Nephron progenitor cell (in vitro differentiated cells): ENCODE data around the gene BCL7B.
A peak's percentile ranks its signal among the peaks of the same experiment; 100 is the strongest.
"Not testable (repeated sequence)": the region's sequence is repeated elsewhere in the genome, so short reads cannot be mapped to it uniquely, and the experiment has no call there.

ENCODE experiments used
- DNase-seq: peaks from one replicate; pipeline ENCODE4 v3.0.0; 2021
- H3K27ac Mint-ChIP-seq: 2 replicates; pipeline ENCODE4 v1.8.0; 2021; ENCODE audit warnings: mild to moderate bottlenecking, moderate library complexity, mixed read lengths
- H3K27me3 Mint-ChIP-seq: 2 replicates; pipeline ENCODE4 v1.8.0; 2021; ENCODE audit warnings: mild to moderate bottlenecking, low read depth, mixed read lengths; ENCODE audit not compliant: poor library complexity
- H3K36me3 Mint-ChIP-seq: 2 replicates; pipeline ENCODE4 v1.8.0; 2021; ENCODE audit warnings: low read depth, mixed read lengths
- H3K4me1 Mint-ChIP-seq: 2 replicates; pipeline ENCODE4 v1.8.0; 2021; ENCODE audit warnings: mixed read lengths
- H3K4me3 Mint-ChIP-seq: 2 replicates; pipeline ENCODE4 v1.8.0; 2021; ENCODE audit warnings: mild to moderate bottlenecking, moderate library complexity, mixed read lengths
- H3K9me3 Mint-ChIP-seq: 2 replicates; pipeline ENCODE4 v1.8.0; 2021; ENCODE audit warnings: mild to moderate bottlenecking, moderate library complexity, mixed read lengths
- TF ChIP-seq, protein P1 (sequence below): fragments of 200-600 bp; sonication (generic); IDR thresholded peaks from 2 replicates; pipeline ENCODE4 v1.5.0; 2021; ENCODE audit warnings: antibody characterized with exemption

The BCL7B gene

DNA sequence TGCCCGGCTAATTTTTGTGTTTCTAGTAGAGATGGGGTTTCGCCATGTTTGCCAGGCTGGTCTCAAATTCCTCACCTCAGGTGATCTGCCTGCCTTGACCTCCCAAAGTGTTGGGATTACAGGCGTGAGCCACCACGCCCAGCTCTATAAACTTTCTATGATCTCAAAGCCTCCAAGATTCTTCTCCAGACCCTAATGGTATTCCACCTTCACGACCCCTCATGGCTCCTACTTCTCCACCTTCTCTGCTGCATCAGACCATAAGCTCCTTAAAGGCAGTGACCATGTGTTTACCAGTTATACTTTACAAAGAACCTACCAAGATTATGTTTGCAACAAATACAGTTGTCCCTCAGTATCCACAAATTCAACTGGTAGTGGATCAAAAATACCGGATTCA is 25.3 kb downstream of the BCL7B start:
- H3K9me3 Mint-ChIP-seq: no peaks in the 10 kb centered on the region
- no peak for DNase-seq
- TF ChIP-seq, protein P1, sequence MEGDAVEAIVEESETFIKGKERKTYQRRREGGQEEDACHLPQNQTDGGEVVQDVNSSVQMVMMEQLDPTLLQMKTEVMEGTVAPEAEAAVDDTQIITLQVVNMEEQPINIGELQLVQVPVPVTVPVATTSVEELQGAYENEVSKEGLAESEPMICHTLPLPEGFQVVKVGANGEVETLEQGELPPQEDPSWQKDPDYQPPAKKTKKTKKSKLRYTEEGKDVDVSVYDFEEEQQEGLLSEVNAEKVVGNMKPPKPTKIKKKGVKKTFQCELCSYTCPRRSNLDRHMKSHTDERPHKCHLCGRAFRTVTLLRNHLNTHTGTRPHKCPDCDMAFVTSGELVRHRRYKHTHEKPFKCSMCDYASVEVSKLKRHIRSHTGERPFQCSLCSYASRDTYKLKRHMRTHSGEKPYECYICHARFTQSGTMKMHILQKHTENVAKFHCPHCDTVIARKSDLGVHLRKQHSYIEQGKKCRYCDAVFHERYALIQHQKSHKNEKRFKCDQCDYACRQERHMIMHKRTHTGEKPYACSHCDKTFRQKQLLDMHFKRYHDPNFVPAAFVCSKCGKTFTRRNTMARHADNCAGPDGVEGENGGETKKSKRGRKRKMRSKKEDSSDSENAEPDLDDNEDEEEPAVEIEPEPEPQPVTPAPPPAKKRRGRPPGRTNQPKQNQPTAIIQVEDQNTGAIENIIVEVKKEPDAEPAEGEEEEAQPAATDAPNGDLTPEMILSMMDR: no peak
- H3K4me3 Mint-ChIP-seq: no peak overlapping the region
- peaks cover 25% of the 10 kb centered on the region for H3K36me3 Mint-ChIP-seq
- H3K27ac Mint-ChIP-seq: no peak overlapping the region
- H3K27me3 Mint-ChIP-seq: peaks cover 3% of the 10 kb centered on the region
- H3K4me1 Mint-ChIP-seq: peaks cover 9% of the 10 kb centered on the region

- DNase-seq: no peak
- TF ChIP-seq, protein P1: no peak
- Mint-ChIP-seq H3K4me1 (peaks cover 16% of the 10 kb centered on the region), H3K27ac (no peak overlapping the region), H3K27me3 (no peaks in the 10 kb centered on the region), H3K4me3 (no peak overlapping the region), H3K36me3 (peaks cover 11% of the 10 kb centered on the region), H3K9me3 (no peaks in the 10 kb centered on the region)
Observed at GRCh38 chr7:73530800-73531199, 26.7 kb downstream of the BCL7B start.

DNA sequence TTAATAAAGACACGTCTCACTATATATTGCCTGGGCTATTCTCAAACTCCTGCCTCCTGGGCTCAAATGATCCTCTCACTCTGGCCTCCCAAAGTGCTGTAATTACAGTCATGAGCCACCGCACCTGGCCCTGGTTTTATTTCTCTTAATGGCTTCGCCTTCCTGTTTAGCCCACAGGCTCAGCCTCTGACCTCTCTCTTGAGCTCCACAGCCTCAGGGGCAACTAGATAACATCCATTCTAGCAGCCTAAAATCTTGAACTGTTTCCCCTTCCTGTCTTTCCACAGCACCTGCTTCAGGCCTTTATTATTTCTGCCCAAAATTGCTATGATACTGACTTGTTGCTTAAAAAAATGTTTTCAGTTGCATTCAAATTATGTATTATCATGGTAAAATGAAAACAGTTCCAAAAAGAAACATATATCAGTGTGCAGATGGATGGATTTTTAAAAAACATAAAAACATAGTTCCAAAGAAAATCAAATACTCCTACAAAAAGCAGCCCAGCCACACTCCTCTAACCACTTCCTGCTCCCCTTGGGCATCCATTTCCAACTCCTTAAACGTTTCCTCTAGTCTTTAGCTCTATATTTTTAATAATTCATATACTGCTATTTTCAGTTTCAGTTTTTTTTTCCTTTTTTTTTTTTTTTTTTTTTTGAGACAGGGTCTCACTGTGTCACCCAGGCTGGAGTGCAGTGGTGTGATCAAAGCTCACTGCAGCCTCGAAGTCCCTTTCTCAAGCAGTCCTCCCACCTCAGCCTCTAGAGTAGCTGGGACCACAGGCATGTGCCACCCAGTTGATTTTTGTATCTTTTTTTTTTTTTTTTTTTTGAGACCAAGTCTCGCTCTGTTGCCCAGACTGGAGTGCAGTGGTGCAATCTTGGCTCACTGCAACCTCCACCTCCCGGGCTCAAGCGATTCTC is 30.3 kb downstream of the BCL7B start:
- Mint-ChIP-seq H3K27me3 (no peaks in the 10 kb centered on the region), H3K27ac (peak overlapping the region; percentile 81), H3K36me3 (peaks cover 2% of the 10 kb centered on the region), H3K9me3 (no peaks in the 10 kb centered on the region), H3K4me1 (peaks cover 39% of the 10 kb centered on the region), H3K4me3 (no peak overlapping the region)
- no peak for DNase-seq
- TF ChIP-seq, protein P1: no peak

DNA sequence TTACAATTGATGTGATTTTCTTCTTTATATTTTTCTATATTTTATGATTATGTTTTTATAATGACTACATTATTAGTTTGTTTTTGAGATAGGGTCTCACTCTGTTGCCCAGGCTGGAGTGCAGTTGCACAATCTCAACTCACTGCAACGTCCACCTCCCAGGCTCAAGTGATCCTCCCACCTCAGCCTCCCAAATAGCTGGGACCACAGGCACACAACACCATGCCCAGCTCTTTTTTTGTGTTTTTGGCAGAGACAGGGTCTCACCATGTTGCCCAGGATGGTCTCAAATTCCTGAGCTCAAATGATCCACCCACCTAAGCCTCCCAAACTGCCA is 31.4 kb downstream of the BCL7B start:
- H3K9me3 Mint-ChIP-seq, H3K27ac Mint-ChIP-seq, H3K4me3 Mint-ChIP-seq, H3K36me3 Mint-ChIP-seq, H3K27me3 Mint-ChIP-seq, DNase-seq: not testable (repeated sequence)
- peaks cover 41% of the 10 kb centered on the region for H3K4me1 Mint-ChIP-seq

GRCh38 chr7:73522105-73522872 is 35.2 kb downstream of the BCL7B start, which contains the start of gene BAZ1B:
TSS of gene BAZ1B (minus strand) at chr7:73522293. CDS start at chr7:73521933, 360 bp downstream.
- Mint-ChIP-seq H3K36me3 (peaks cover 32% of the 10 kb centered on the region), H3K4me1 (peaks cover 62% of the 10 kb centered on the region), H3K27ac (peak within 1 kb of the TSS; percentile 100), H3K4me3 (peak within 1 kb of the TSS; percentile 94), H3K27me3 (no peaks in the 10 kb centered on the region), H3K9me3 (peaks cover 4% of the 10 kb centered on the region)
- DNase-seq: peak; percentile 96
- TF ChIP-seq, protein P1: no peak

DNA sequence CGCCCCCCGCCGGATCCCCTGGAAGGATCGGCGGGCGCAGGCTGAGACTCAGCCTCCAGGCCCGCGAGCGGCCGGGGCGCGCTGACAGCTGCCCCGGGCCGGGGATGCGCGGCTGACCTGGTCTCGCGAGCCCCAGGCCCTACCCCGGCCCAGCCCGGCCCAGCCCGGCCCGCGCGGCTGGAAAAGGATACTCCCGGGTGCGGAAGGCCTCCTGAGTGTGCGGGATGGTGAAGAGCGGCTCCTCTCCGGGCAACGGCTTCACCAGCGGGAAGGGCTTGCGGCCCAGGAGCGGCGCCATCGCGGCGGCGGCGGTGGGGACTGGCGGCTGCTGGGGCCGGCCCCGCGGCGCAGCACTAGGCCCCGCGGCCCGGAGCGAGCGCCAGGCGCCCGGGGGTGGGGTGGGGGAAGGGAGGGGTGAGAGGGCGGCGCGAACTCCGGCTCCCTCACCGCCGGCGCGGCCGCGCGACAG is 35.8 kb downstream of the BCL7B start:
- TF ChIP-seq, protein P1: no peak
- peak; percentile 64 for DNase-seq
- H3K27me3 Mint-ChIP-seq: no peaks in the 10 kb centered on the region
- peak overlapping the region; percentile 72 for H3K4me3 Mint-ChIP-seq
- peaks cover 4% of the 10 kb centered on the region for H3K9me3 Mint-ChIP-seq
- H3K4me1 Mint-ChIP-seq: peaks cover 55% of the 10 kb centered on the region
- no peak overlapping the region for H3K27ac Mint-ChIP-seq
- peaks cover 38% of the 10 kb centered on the region for H3K36me3 Mint-ChIP-seq
